NOMO-1 treated with DMSO at 0.1 percent for 48 hours (cell line): ENCODE data around the gene CEP128.

Source experiments
- DNase-seq: peaks from one replicate; lab custom pipeline; 2025; ENCODE audit not compliant: unreplicated experiment; lab: John Stamatoyannopoulos, UW

Gene CEP128

GRCh38 chr14:80906336-80906735 is 35.2 kb downstream of the CEP128 start:
- no peak for DNase-seq

DNA sequence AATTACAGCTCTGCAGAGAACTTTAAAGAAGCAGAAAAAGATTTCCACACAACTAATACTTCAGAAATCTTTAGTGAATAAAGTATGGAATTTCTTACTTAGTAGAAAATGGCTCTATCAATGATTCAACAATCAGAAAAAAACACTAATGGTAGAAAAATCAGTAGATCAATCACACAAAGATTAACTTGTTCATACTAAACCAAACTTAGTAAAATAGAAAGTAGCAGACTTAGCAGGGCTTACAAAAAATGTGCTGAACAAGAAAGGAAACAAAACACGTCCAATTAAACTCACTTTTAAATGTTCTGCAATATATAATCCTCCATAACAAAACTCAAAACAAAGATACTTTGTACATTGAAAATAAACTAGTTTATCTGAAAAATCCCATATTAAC is 38.9 kb downstream of the CEP128 start:
- DNase-seq = no peak

- DNase-seq = no peak
Measured at GRCh38 chr14:80901822-80902221, 39.7 kb downstream of the CEP128 start.

GRCh38 chr14:80901260-80901659 is 40.3 kb downstream of the CEP128 start:
- DNase-seq = no peak

GRCh38 chr14:80872645-80873044 is 68.9 kb downstream of the CEP128 start:
- DNase-seq = no peak

DNA sequence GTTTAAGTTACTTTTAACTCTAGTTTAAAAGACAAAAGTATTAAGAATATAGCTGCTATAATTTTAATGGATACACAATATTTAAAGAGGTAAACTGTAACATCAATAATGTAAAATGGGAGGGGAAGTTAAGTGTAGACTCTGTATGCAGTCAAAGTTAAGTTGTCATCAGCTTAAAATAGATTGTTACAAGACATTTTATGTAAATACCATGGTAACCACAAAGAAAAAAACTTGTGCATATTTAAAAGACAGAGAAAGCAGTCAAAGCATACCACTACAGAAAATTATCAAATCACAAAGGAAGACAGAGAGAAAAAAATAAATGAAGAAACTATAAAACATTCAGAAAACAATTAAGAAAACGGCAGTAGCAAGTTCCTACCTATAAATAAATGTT is 73.3 kb downstream of the CEP128 start:
- DNase-seq = no peak

DNA sequence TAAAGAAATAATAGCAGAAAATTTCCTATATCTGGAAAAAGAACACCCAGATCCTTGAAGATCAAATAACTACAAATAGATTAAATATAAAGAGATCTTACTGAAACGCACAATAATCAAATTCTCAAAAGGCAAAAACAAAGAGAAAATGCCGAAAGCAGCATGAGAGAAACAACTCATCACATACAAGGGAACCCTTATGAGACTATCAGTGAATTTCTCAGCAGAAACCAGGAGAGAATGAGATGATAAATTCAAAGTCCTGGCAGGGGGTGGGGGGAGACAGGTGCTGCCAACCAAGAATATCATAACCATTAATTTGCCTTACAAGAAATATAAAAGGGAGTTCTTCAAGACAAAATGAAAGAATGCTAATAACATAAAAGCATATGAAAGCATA is 73.7 kb downstream of the CEP128 start:
- no peak for DNase-seq

DNA sequence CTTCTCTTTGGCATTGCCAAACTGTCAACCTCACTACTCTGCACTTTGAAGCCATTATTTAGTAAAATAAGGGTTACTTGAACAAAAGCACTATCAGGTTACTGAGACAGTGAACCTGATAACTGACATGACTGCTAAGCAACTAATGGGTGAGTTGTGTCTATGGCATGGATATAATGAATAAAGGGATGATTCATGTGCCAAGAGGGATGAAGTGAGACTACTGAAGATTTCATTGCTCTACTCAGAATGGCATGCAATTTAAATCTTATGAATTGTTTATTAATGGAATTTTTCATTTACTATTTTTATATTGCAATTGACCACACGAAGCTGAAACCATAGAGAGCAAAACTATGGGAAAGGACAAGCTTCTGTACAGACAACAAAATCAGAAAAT is 74.4 kb downstream of the CEP128 start:
- no peak for DNase-seq

DNA sequence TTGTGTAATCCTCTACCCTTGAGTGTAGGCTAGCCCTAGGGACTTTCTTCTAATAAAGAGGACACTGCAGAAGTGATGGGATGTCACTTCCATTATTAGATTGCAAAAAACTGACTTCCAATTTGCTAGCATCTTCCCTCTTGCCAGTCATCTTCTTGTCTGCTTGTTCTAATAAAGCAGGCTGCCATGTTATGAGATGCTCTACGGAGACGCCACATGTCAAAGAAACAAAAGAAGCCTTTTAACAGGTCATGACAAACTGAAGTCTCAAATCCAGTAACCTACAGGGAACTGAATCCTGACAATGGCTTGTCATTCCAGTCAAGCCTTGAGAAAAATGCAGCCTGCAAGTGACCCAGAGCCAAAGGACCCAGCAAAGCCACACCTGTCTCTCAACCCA is 76.0 kb downstream of the CEP128 start:
- no peak for DNase-seq

GRCh38 chr14:80862983-80863382 is 78.6 kb downstream of the CEP128 start:
- no peak for DNase-seq

DNA sequence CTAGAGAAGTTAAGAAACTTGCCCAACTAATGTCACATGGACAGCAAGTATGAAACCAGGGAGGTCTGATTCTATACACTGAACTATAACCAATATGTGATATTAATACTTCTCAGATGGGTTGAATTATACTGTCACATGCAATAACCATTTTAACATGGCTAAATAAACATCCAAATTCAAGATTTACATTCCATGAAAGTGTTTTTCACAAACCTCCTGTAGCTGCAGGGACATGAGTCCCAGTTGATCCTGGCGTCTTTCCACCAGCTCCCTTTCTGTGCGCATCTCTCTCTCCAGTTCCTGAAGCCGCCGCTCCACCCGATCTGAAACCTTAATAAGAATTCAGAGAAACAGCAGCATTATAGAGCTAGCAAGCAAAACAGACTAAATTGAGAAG is 79.0 kb downstream of the CEP128 start:
- no peak for DNase-seq

DNA sequence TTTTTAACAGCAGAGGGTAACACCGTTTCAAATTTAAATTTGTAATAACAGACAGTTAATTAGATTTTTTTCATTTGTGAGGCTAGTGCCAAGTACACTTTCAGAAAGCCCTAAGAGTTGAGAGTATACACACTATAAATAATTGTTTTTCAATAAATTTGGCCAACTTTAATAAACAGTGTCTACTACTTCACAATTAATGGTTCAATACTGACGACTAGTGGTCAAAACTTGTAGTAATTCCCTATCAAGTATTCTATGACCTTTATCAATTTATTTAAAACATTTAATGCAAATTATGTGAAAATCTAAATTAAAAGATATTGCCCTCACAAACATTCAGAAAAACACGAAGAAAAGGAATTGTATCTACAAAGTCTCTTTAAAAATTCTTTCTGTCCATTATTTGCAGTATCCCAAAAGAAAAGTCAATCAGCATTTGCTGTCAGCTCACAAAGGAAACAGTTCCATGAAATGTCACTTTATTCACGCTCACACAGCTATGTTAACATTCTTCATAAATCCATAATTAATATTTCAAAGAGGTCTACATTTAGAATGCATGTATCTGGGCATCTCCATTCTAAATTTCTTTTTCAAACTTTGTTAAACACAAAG is 91.2 kb downstream of the CEP128 start:
- DNase-seq = peak; percentile 10

DNA sequence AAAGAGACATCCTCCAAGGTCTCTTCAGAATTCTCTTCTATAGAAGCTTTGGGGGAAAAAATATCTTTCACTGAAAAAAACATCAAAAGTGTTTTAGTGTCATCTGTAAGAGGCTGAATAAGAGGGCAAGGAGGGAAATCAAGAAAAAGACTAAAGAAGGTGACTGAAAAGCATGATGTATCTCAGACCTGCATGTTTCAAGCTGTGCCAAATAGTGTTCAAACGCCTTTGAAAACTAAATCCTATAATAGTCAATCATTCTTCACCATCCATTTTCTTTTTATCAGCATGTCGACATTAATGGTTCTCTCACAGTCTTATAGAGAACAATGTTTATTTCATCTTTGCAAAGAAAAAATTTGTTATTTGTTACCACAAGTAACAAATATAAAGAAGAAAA is 94.5 kb downstream of the CEP128 start:
- DNase-seq = no peak

- DNase-seq = no peak
Measured at GRCh38 chr14:80845856-80846255, 95.7 kb downstream of the CEP128 start.

DNA sequence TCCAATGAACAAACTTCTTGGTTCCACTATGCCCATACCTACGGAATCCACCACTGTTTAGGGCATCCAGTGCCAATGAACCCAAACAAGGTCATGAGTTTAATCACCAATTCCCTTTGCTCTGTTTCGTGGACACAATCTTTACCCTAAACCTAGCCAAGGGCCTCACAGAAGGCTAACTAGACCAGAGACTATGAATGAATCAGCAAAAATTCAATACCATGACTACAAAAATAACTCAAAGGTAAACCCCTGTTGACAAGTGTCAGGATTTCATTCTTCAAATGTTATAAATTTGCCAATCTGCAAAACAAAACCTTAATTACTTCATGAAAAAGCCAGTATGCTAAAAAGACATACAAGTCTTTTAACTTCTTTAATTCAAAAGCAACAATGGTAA is 96.7 kb downstream of the CEP128 start:
- DNase-seq = no peak

- DNase-seq = no peak
Measured at GRCh38 chr14:80839743-80840142, 101.8 kb downstream of the CEP128 start.

DNA sequence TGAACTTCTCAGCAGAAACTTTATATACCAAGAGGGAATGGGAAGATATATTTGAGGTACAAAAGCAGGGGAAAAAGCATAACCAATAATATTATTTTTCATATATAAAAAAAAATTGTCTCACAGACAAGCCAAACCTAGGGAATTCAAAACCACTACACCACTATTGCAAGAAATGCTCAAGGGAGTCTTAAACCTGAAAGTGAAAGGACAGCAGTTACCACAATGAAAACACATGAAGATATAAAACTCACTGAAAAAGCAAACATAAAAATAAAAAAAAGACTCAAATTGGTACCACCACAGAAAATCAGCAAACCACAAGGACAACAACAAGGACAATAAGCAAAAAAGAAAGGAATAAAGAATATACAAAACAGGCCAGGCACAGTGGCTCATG is 131.9 kb downstream of the CEP128 start:
- DNase-seq = no peak

DNA sequence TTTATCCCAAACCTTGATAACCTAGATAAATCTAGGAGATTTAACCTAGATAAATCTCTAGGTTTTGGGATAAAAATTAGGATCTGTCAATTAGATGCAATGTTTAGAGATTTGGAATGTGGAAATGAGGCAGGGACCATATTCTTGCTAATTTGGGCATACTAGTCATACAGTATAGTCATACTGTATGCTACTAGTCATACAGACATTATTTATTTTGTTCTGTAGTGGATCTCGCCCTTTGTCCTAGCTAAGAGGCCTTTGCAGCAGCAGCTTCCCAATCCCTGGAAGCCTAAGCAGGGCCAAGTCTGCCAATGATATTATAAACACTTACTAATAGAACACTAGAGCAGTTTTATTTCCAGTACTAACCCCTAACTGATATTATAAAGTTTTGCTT is 136.4 kb downstream of the CEP128 start:
- DNase-seq = no peak

- no peak for DNase-seq
Measured at GRCh38 chr14:80798878-80799277, 142.7 kb downstream of the CEP128 start.

- DNase-seq = no peak
Measured at GRCh38 chr14:80798211-80798610, 143.3 kb downstream of the CEP128 start.

- no peak for DNase-seq
Measured at GRCh38 chr14:80792771-80793170, 148.8 kb downstream of the CEP128 start.

DNA sequence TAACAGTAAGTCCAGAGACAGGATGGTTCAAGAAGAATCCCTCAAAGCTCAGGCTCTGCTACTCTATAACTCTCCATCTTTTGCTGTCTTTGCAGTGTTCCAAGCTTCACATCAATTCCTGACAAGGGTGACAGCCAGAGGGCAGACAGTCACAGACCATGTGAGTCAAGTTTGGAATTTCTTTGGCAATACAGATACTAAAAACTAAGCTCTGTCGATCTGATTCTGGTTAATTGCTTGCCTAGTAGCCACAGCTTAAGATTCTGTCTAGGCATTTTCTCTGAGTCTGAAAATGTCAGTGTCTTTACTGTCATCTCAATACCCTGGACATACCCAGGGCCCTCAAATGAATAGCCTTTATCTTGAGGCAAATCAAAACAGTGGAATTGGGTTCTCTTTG is 153.7 kb downstream of the CEP128 start:
- no peak for DNase-seq

DNA sequence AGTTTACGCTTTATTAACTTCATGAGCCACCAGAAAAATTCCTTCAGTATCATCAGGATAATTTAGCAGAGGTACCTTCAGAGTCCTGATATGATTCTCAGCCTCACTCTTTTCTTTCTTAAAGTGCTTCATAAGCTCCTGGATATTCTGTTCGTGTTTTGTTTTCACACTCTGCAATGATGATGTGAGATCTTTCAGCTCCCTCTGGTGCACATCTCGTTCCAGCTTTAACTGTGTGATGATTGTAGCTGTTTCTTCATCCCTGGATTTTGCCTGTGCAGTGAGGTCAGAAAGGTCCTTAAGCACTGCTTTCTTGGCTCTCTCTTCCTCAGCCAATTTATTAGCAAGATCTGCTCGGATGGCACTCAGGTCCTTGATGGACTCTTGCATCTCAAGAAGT is 156.7 kb downstream of the CEP128 start:
- no peak for DNase-seq

DNA sequence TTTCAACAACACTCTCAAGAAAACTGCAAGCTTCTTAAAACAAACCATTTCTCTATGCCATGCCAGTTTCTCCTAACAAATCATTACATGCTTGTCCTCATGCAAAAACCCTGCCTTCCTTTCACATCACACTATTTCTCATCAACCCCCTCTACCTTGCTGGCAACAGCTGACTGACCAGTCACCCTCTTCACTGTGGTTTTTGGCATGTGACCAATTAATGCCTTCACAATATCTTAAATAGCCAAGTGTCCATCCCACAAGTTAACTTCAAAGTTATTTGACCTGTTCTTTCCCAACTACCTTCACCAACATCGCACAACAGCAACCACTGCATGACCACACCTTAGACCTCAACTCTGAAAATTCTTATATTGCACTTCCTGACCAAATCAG is 159.6 kb downstream of the CEP128 start:
- no peak for DNase-seq
